Neural cell (in vitro differentiated cells): ENCODE measurements around the gene MYO18A. TPM values are rescaled to one million over a fixed set of nuclear protein-coding genes. Genes with fewer than 3 reads are reported as not detected.

ENCODE experiments used
- H2AFZ ChIP-seq: fragments of 200-600, 300-800 bp; sonication (generic), shearing (Covaris generic); 2 replicates; pipeline ENCODE4 v1.6.0; 2014; ENCODE audit warnings: low read depth, mild to moderate bottlenecking, antibody characterized with exemption, low read length, moderate library complexity
- H3F3A ChIP-seq: fragments of 200-600 bp; shearing (Covaris generic); 2 replicates; pipeline ENCODE4 v1.6.1; 2016; ENCODE audit warnings: mild to moderate bottlenecking, moderate library complexity, mixed read lengths, antibody characterized with exemption, low read length; ENCODE audit not compliant: insufficient read depth, poor library complexity, severe bottlenecking
- H3K27ac ChIP-seq: fragments of 200-600, 300-800 bp; sonication (generic), shearing (Covaris generic); 2 replicates; pipeline ENCODE4 v1.5.1; 2014; ENCODE audit warnings: mild to moderate bottlenecking, low read length, moderate library complexity
- H3K27me3 ChIP-seq: fragments of 300-800, 200-600 bp; sonication (generic), shearing (Covaris generic); 2 replicates; pipeline ENCODE4 v1.6.0; 2014; ENCODE audit warnings: mild to moderate bottlenecking, low read depth, low read length, moderate library complexity; ENCODE audit not compliant: insufficient read depth
- H3K36me3 ChIP-seq: fragments of 300-800, 200-600 bp; sonication (generic), shearing (Covaris generic); 2 replicates; pipeline ENCODE4 v1.5.1; 2014; ENCODE audit warnings: mild to moderate bottlenecking, antibody characterized with exemption, low read length, moderate library complexity; ENCODE audit not compliant: insufficient read depth
- H3K4me2 ChIP-seq: fragments of 300-800, 200-600 bp; sonication (generic), shearing (Covaris generic); 2 replicates; pipeline ENCODE4 v1.6.0; 2014; ENCODE audit warnings: mild to moderate bottlenecking, low read length
- H3K4me3 ChIP-seq: fragments of 300-800, 200-600 bp; sonication (generic), shearing (Covaris generic); 2 replicates; pipeline ENCODE4 v1.5.1; 2014; ENCODE audit warnings: mild to moderate bottlenecking, low read length, moderate library complexity
- H3K79me2 ChIP-seq: fragments of 200-600 bp; shearing (Covaris generic); replicated peaks from 2 replicates; pipeline ENCODE4 v1.6.0; 2014; ENCODE audit warnings: mild to moderate bottlenecking, low read length, moderate library complexity; ENCODE audit not compliant: insufficient read depth
- H3K9ac ChIP-seq: fragments of 300-800, 200-600 bp; sonication (generic), shearing (Covaris generic); 2 replicates; pipeline ENCODE4 v1.6.1; 2016; ENCODE audit warnings: mild to moderate bottlenecking, low read length, mixed read lengths
- H3K9me2 ChIP-seq: fragments of 200-600 bp; shearing (Covaris generic); 2 replicates; pipeline ENCODE4 v1.6.1; 2016; ENCODE audit warnings: mild to moderate bottlenecking, low read length, mixed read lengths; ENCODE audit not compliant: insufficient read depth
- H3K9me3 ChIP-seq: fragments of 200-600, 300-800 bp; sonication (generic), shearing (Covaris generic); 2 replicates; pipeline ENCODE4 v1.6.1; 2016; ENCODE audit warnings: mild to moderate bottlenecking, mixed run types, low read length, moderate library complexity, mixed read lengths
- H4K20me1 ChIP-seq: fragments of 200-600 bp; shearing (Covaris generic); 2 replicates; pipeline ENCODE4 v1.6.1; 2016; ENCODE audit warnings: mild to moderate bottlenecking, mixed run types; ENCODE audit not compliant: insufficient read depth
- EP300 ChIP-seq: fragments of 450-650 bp; conservative IDR thresholded peaks from 2 replicates; pipeline ENCODE4 v1.6.1; 2014; ENCODE audit warnings: antibody characterized with exemption, mild to moderate bottlenecking, moderate library complexity; ENCODE audit not compliant: poor library complexity, severe bottlenecking
- EZH2 ChIP-seq: fragments of 200-600, 300-800 bp; shearing (Covaris generic), sonication (generic); IDR thresholded peaks from 2 replicates; pipeline ENCODE4 v1.6.1; 2014; ENCODE audit warnings: antibody characterized with exemption, low read length, borderline replicate concordance, mild to moderate bottlenecking; ENCODE audit not compliant: insufficient read depth, poor library complexity, severe bottlenecking
- MXI1 ChIP-seq: fragments of 450-650 bp; conservative IDR thresholded peaks from 2 replicates; pipeline ENCODE4 v1.6.1; 2014; ENCODE audit warnings: antibody characterized with exemption, mild to moderate bottlenecking; ENCODE audit not compliant: poor library complexity, severe bottlenecking
- POLR2AphosphoS5 ChIP-seq: IDR thresholded peaks from 2 replicates; pipeline ENCODE4 v1.6.1; 2012
- RAD21 ChIP-seq: fragments of 450-650 bp; conservative IDR thresholded peaks from 2 replicates; pipeline ENCODE4 v1.6.1; 2014; ENCODE audit warnings: antibody characterized with exemption, mild to moderate bottlenecking, moderate library complexity
- SMC3 ChIP-seq: fragments of 450-650 bp; conservative IDR thresholded peaks from 2 replicates; pipeline ENCODE4 v1.6.1; 2014; ENCODE audit warnings: antibody characterized with exemption, mild to moderate bottlenecking, moderate library complexity; ENCODE audit not compliant: poor library complexity
- TAF1 ChIP-seq: IDR thresholded peaks from 2 replicates; pipeline ENCODE4 v1.6.1; 2012; ENCODE audit warnings: low read depth
- polyA plus RNA-seq: library from polyadenylated mRNA; depleted of rRNA; stranded (reverse); fragments of >200 nt; gene quantifications from 2 replicates; pipeline ENCODE4 v1.2.3, GENCODE V29; 2014
- TF ChIP-seq, protein P1 (sequence below): fragments of 450-650 bp; IDR thresholded peaks from 2 replicates; pipeline ENCODE4 v1.5.1; 2014; ENCODE audit warnings: antibody characterized with exemption, mild to moderate bottlenecking, moderate library complexity; ENCODE audit not compliant: poor library complexity, severe bottlenecking
- TF ChIP-seq, protein P2 (sequence below): IDR thresholded peaks from 2 replicates; pipeline ENCODE4 v1.6.1; 2012; ENCODE audit warnings: borderline replicate concordance

The MYO18A gene
- polyA plus RNA-seq, 1 donor from 2014 or later: 21.6 TPM

DNA sequence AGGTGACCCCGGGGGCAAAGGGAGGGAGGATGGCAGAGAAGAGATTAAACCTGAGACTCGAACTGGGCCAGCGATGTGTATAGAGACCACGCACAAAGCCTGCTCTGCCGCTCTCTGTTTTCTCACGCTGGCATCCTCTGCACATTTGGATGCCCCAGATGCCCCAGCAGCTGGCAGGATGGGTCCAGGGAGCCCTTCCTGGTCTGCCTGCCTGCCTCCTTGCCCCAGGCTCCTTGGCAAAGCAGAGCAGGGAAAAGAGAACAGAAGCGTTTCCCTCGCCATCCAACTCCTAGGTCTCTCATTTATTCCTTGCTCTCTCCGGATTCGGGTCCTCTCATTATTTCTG, 142.5 kb downstream of the MYO18A start:
- Histone ChIP-seq H3K4me3 (peak overlapping the region; percentile 57), H3K36me3 (no peaks in the 10 kb centered on the region), H3F3A (peaks cover 3% of the 10 kb centered on the region), H3K27me3 (no peaks in the 10 kb centered on the region), H2AFZ (peak overlapping the region; percentile 6), H3K9me2 (no peaks in the 10 kb centered on the region), H3K27ac (peak overlapping the region; percentile 97), H3K9me3 (peaks cover 6% of the 10 kb centered on the region), H3K4me2 (peak overlapping the region; percentile 5), H3K9ac (peak overlapping the region; percentile 77), H3K79me2 (no peaks in the 10 kb centered on the region), H4K20me1 (no peaks in the 10 kb centered on the region)
- no peak for TF ChIP-seq SMC3
- TF ChIP-seq POLR2AphosphoS5: no peak
- TF ChIP-seq, protein P1, sequence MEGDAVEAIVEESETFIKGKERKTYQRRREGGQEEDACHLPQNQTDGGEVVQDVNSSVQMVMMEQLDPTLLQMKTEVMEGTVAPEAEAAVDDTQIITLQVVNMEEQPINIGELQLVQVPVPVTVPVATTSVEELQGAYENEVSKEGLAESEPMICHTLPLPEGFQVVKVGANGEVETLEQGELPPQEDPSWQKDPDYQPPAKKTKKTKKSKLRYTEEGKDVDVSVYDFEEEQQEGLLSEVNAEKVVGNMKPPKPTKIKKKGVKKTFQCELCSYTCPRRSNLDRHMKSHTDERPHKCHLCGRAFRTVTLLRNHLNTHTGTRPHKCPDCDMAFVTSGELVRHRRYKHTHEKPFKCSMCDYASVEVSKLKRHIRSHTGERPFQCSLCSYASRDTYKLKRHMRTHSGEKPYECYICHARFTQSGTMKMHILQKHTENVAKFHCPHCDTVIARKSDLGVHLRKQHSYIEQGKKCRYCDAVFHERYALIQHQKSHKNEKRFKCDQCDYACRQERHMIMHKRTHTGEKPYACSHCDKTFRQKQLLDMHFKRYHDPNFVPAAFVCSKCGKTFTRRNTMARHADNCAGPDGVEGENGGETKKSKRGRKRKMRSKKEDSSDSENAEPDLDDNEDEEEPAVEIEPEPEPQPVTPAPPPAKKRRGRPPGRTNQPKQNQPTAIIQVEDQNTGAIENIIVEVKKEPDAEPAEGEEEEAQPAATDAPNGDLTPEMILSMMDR: no peak
- TF ChIP-seq, protein P2, sequence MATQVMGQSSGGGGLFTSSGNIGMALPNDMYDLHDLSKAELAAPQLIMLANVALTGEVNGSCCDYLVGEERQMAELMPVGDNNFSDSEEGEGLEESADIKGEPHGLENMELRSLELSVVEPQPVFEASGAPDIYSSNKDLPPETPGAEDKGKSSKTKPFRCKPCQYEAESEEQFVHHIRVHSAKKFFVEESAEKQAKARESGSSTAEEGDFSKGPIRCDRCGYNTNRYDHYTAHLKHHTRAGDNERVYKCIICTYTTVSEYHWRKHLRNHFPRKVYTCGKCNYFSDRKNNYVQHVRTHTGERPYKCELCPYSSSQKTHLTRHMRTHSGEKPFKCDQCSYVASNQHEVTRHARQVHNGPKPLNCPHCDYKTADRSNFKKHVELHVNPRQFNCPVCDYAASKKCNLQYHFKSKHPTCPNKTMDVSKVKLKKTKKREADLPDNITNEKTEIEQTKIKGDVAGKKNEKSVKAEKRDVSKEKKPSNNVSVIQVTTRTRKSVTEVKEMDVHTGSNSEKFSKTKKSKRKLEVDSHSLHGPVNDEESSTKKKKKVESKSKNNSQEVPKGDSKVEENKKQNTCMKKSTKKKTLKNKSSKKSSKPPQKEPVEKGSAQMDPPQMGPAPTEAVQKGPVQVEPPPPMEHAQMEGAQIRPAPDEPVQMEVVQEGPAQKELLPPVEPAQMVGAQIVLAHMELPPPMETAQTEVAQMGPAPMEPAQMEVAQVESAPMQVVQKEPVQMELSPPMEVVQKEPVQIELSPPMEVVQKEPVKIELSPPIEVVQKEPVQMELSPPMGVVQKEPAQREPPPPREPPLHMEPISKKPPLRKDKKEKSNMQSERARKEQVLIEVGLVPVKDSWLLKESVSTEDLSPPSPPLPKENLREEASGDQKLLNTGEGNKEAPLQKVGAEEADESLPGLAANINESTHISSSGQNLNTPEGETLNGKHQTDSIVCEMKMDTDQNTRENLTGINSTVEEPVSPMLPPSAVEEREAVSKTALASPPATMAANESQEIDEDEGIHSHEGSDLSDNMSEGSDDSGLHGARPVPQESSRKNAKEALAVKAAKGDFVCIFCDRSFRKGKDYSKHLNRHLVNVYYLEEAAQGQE: no peak
- no peak for TF ChIP-seq EZH2
- no peak for TF ChIP-seq RAD21
- TF ChIP-seq EP300: no peak
- TF ChIP-seq MXI1: no peak
- TF ChIP-seq TAF1: no peak

DNA sequence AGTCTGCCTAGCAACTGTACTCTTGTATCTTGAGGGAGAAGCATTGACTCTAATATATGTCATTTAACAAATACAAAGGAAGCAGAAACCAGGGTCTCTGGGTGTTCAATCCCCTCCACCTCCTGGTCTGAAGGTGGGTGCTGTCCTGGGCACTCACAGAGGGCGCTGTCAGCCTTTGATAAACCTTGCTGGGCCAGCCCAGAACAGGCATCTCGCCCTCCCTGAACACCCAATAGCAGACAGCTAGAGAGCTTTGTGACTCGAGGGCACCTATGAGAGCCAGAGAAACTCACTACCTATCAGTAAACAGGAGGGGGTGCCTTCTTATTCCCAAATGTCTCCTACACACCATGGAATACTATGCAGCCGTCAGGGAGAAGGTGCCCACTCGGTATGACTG, 143.6 kb downstream of the MYO18A start:
- Histone ChIP-seq H2AFZ (no peak overlapping the region), H3K9ac (no peak overlapping the region), H3K27ac (peak overlapping the region; percentile 97), H3F3A (peaks cover 3% of the 10 kb centered on the region), H4K20me1 (no peaks in the 10 kb centered on the region), H3K9me2 (no peaks in the 10 kb centered on the region), H3K79me2 (no peaks in the 10 kb centered on the region), H3K4me3 (no peak overlapping the region), H3K36me3 (no peaks in the 10 kb centered on the region), H3K27me3 (no peaks in the 10 kb centered on the region), H3K9me3 (peaks cover 6% of the 10 kb centered on the region), H3K4me2 (no peak overlapping the region)
- no peak for TF ChIP-seq EZH2
- TF ChIP-seq, protein P1: no peak
- no peak for TF ChIP-seq TAF1
